A673 (cell line): ENCODE results near the gene GAGE12C.
"Not testable (repeated sequence)": the region's sequence is repeated elsewhere in the genome, so short reads cannot be mapped to it uniquely, and the experiment has no call there.

Source experiments
- CTCF ChIP-seq: fragments of 300-800, 200-600 bp; sonication (generic); conservative IDR thresholded peaks from 2 replicates; pipeline ENCODE4 v1.5.1; 2017; ENCODE audit warnings: low read depth, mild to moderate bottlenecking, antibody characterized with exemption, low read length, moderate library complexity, mixed read lengths
- EZH2 ChIP-seq: fragments of 200-600 bp; sonication (generic); IDR thresholded peaks from 2 replicates; pipeline ENCODE4 v1.6.1; 2017; ENCODE audit warnings: borderline replicate concordance, low read depth, mild to moderate bottlenecking, mixed read lengths, antibody characterized with exemption, low read length; ENCODE audit not compliant: poor library complexity, severe bottlenecking

- not testable (repeated sequence) for TF ChIP-seq CTCF, EZH2
Observed at GRCh38 chrX:49560542-49560941, 28.6 kb downstream of the GAGE12C start, which contains the start of gene GAGE12F.
